ENCODE measurements around the gene FAM168A. TPM values are rescaled to one million over a fixed set of nuclear protein-coding genes. Genes with fewer than 3 reads are reported as not detected.

The FAM168A gene
- total and polyA plus RNA-seq, 4 donors, result 4.8 to 14.6 (median 9.1) TPM

GRCh38 chr11:73538381-73538872 lies 59.5 kb downstream of the FAM168A start:
- TF ChIP-seq CTCF (IDR thresholded peaks at IDR 0.05; ENCODE audit: low read depth, low read length, missing input control) (no peak), ZBTB33 (IDR thresholded peaks at IDR 0.05) (no peak), NR2F2 (IDR thresholded peaks at IDR 0.05) (no peak), GABPA (IDR thresholded peaks at IDR 0.05 in 1 of 2, conservative IDR thresholded peaks at IDR 0.05 in 1 of 2) (no peak), TAF1 (conservative IDR thresholded peaks at IDR 0.05) (no peak), RAD21 (IDR thresholded peaks at IDR 0.05) (no peak), YY1 (IDR thresholded peaks at IDR 0.05) (no peak), REST (IDR thresholded peaks at IDR 0.05) (no peak), HNF4A (conservative IDR thresholded peaks at IDR 0.05) (no peak), HNF4G (IDR thresholded peaks at IDR 0.05) (no peak), SP1 (IDR thresholded peaks at IDR 0.05) (no peak)
- Histone ChIP-seq H3K9me3 (ENCODE audit: control insufficient read depth in 4 of 4, low read length in 3 of 4) (no peaks in the 10 kb centered on the region), H3K9ac (ENCODE audit: low read depth in 1 of 2, low read length in 2 of 2) (no peak overlapping the region), H3K4me1 (ENCODE audit: control insufficient read depth in 4 of 4, insufficient read depth in 4 of 4, low read length in 3 of 4) (no peaks in the 10 kb centered on the region), H3K27ac (ENCODE audit: low read depth in 1 of 2, low read length in 2 of 2) (no peak overlapping the region), H3K4me3 (ENCODE audit: low read depth in 1 of 3, low read length in 3 of 3) (no peak overlapping the region), H3K36me3 (ENCODE audit: control insufficient read depth in 4 of 4, insufficient read depth in 3 of 4, low read depth in 1 of 4, low read length in 3 of 4) (no peaks in the 10 kb centered on the region), H3K27me3 (ENCODE audit: control insufficient read depth in 4 of 4, insufficient read depth in 4 of 4, low read length in 3 of 4) (no peaks in the 10 kb centered on the region)
- no peak for DNase-seq (ENCODE audit: low spot score)
- WGBS, result 66% methylated on average over 1 of the region's 1 CpG

- no peak overlapping the region for H3K4me3 ChIP-seq (ENCODE audit: low read depth in 1 of 3, low read length in 3 of 3)
- H3K27ac ChIP-seq (ENCODE audit: low read depth in 1 of 2, low read length in 2 of 2), result no peak overlapping the region
Observed at GRCh38 chr11:73537969-73538368, 59.9 kb downstream of the FAM168A start.

More at GRCh38 chr11:73537969-73538368, 59.9 kb downstream of the FAM168A start:
- TF ChIP-seq RAD21 (IDR thresholded peaks at IDR 0.05) (no peak), TAF1 (conservative IDR thresholded peaks at IDR 0.05) (no peak), NR2F2 (IDR thresholded peaks at IDR 0.05) (no peak), FOXA1 (IDR thresholded peaks at IDR 0.05) (no peak), YY1 (IDR thresholded peaks at IDR 0.05) (no peak), EGR1 (IDR thresholded peaks at IDR 0.05; ENCODE audit: low read depth in 2 of 2) (no peak), ZBTB33 (IDR thresholded peaks at IDR 0.05) (no peak), SP1 (IDR thresholded peaks at IDR 0.05) (no peak)
- Histone ChIP-seq H3K27me3 (ENCODE audit: control insufficient read depth in 4 of 4, insufficient read depth in 4 of 4, low read length in 3 of 4) (no peaks in the 10 kb centered on the region), H3K4me1 (ENCODE audit: control insufficient read depth in 4 of 4, insufficient read depth in 4 of 4, low read length in 3 of 4) (no peaks in the 10 kb centered on the region), H3K36me3 (ENCODE audit: control insufficient read depth in 4 of 4, insufficient read depth in 3 of 4, low read depth in 1 of 4, low read length in 3 of 4) (no peaks in the 10 kb centered on the region), H3K9ac (ENCODE audit: low read depth in 1 of 2, low read length in 2 of 2) (no peak overlapping the region), H3K9me3 (ENCODE audit: control insufficient read depth in 4 of 4, low read length in 3 of 4) (no peaks in the 10 kb centered on the region)
- DNase-seq (ENCODE audit: low spot score), result no peak

All from liver (tissue), 9 donors.